ENCODE measurements around the gene BABAM1.
"Not testable (repeated sequence)": the region's sequence is repeated elsewhere in the genome, so short reads cannot be mapped to it uniquely, and the experiment has no call there.

BABAM1 gene

DNA sequence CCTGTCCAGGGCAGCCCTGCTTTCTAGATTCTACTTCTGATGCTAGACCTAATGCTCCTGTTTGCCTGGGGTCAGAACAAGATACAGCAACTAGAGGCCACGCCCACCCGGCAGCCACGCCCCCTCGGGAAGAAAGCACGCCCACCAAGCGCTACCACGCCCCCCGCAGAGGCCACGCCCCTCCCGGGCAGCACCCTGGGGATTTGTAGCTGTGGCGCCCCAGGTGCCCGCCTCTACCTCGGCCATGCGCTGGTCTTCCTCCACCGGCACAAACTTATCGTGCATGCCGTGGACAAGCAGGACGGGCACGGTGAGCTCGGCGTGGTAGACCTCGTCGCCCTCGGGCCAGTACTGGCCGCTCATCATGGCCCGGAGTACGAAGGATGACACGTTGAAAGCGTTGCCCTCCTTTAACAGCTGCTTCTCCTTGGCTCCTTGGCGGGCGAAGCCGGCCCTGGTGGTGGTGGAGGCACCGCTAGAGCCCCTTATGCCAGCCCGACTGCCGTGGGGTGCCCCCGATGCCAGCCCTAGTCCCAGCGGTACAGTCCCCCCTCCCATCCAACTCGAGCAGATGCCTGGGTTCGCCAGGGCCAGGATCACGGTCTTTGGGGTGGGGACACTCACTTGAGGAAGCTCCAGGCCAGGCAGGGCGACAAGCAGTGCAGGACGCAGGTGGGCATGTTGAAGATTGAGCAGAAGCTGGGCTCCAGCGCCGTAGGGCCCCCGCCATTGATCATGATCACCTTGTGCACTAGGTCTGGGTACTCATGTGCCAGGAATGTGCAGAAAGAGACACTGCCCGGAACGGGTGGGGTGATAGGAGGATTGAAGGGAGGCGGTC lies 27.0 kb downstream of the BABAM1 start:
- H3K4me3 ChIP-seq (ENCODE audit: low read length in 2 of 2), result peak overlapping the region in 1 of 2 donors; percentile 65
- H2BK5ac ChIP-seq (ENCODE audit: low read length), result no peak overlapping the region
- peaks cover 12 to 29% of the 10 kb centered on the region in 2 donors for H3K36me3 ChIP-seq (replicated peaks in 1 of 2; ENCODE audit: control insufficient read depth in 2 of 2, insufficient read depth in 2 of 2, low read length in 2 of 2)
- peaks cover 8% of the 10 kb centered on the region for H3K79me1 ChIP-seq (ENCODE audit: low read depth, low read length)
- H3K9me3 ChIP-seq (replicated peaks in 1 of 2; ENCODE audit: control insufficient read depth in 2 of 2, insufficient read depth in 1 of 2, low read depth in 1 of 2, low read length in 2 of 2), result peaks cover 6 to 8% of the 10 kb centered on the region in 2 donors
- H3K18ac ChIP-seq (ENCODE audit: low read length), result no peak overlapping the region
- H3K4me2 ChIP-seq (ENCODE audit: insufficient read depth, low read length, poor library complexity, severe bottlenecking), result no peak overlapping the region
- H3K4me1 ChIP-seq (ENCODE audit: control insufficient read depth in 2 of 2, insufficient read depth in 1 of 2, low read depth in 1 of 2, low read length in 2 of 2), result peaks cover 0 to 2% of the 10 kb centered on the region in 2 donors
- no peaks in the 10 kb centered on the region for H3K27me3 ChIP-seq (ENCODE audit: control insufficient read depth in 3 of 3, insufficient read depth in 3 of 3, low read depth in 1 of 3, low read length in 3 of 3)
- H4K8ac ChIP-seq (ENCODE audit: low read depth, low read length), result no peak overlapping the region
- no peak overlapping the region for H2AFZ ChIP-seq (ENCODE audit: low read length)
- H3K27ac ChIP-seq (replicated peaks; ENCODE audit: low read length), result no peak overlapping the region
- DNase-seq (ENCODE audit: low spot score), result no peak
- no CpG with 5 or more reads among the region's 48 CpGs for WGBS, 2 donors (ENCODE audit: extremely low coverage in 2 of 2, insufficient read length in 2 of 2, insufficient replicate concordance in 1 of 2)
- peak overlapping the region; percentile 24 for H2AK5ac ChIP-seq (ENCODE audit: low read depth, low read length)
- no peak overlapping the region for H3K14ac ChIP-seq (ENCODE audit: low read length)
- peak overlapping the region; percentile 30 for H4K91ac ChIP-seq (ENCODE audit: low read depth, low read length, poor library complexity)
- peak overlapping the region; percentile 59 for H2BK15ac ChIP-seq (ENCODE audit: low read length)
- no peak overlapping the region for H2BK120ac ChIP-seq (ENCODE audit: low read depth, low read length)
- peak overlapping the region; percentile 75 for H3K23ac ChIP-seq (ENCODE audit: low read depth, low read length, poor library complexity)
- no peak overlapping the region for H3K4ac ChIP-seq (ENCODE audit: low read length)
- no peak overlapping the region for H2BK12ac ChIP-seq (ENCODE audit: low read length)
- peak overlapping the region; percentile 77 for H3K9ac ChIP-seq (ENCODE audit: low read depth, low read length, poor library complexity)

DNA sequence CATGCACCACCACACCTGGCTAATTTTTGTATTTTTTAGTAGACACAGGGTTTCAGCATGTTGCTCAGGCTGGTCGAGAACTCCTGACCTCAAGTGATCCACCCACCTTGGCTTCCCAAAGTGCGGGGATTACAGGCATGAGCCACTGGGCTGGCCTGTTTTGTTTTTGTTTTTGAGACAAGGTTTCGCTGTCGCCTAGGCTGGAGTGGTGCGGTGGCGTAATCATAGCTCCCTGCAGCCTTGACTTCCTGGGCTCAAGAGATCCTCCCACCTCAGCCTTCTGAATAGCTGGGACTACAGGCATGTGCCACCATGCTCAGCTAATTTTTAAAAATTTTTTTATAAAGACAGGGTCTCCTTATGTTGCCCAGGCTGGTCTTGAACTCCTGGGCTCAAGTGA lies 28.3 kb downstream of the BABAM1 start:
- not testable (repeated sequence) for H3K27ac ChIP-seq (replicated peaks; ENCODE audit: low read length); H3K9me3 ChIP-seq (replicated peaks in 1 of 2; ENCODE audit: control insufficient read depth in 2 of 2, insufficient read depth in 1 of 2, low read depth in 1 of 2, low read length in 2 of 2); H3K9ac ChIP-seq (ENCODE audit: low read depth, low read length, poor library complexity); DNase-seq (ENCODE audit: low spot score); H3K23ac ChIP-seq (ENCODE audit: low read depth, low read length, poor library complexity); H2BK12ac ChIP-seq (ENCODE audit: low read length); H2AFZ ChIP-seq (ENCODE audit: low read length); H2AK5ac ChIP-seq (ENCODE audit: low read depth, low read length); H3K4me3 ChIP-seq (ENCODE audit: low read length in 2 of 2); H4K8ac ChIP-seq (ENCODE audit: low read depth, low read length); H2BK5ac ChIP-seq (ENCODE audit: low read length); H4K91ac ChIP-seq (ENCODE audit: low read depth, low read length, poor library complexity); H3K79me1 ChIP-seq (ENCODE audit: low read depth, low read length); H3K18ac ChIP-seq (ENCODE audit: low read length); H3K4me1 ChIP-seq (ENCODE audit: control insufficient read depth in 2 of 2, insufficient read depth in 1 of 2, low read depth in 1 of 2, low read length in 2 of 2); H3K4ac ChIP-seq (ENCODE audit: low read length); H3K14ac ChIP-seq (ENCODE audit: low read length); H2BK15ac ChIP-seq (ENCODE audit: low read length); H3K27me3 ChIP-seq (ENCODE audit: control insufficient read depth in 3 of 3, insufficient read depth in 3 of 3, low read depth in 1 of 3, low read length in 3 of 3); H3K4me2 ChIP-seq (ENCODE audit: insufficient read depth, low read length, poor library complexity, severe bottlenecking); H2BK120ac ChIP-seq (ENCODE audit: low read depth, low read length)
- peaks cover 12 to 32% of the 10 kb centered on the region in 2 donors for H3K36me3 ChIP-seq (replicated peaks in 1 of 2; ENCODE audit: control insufficient read depth in 2 of 2, insufficient read depth in 2 of 2, low read length in 2 of 2)
- no CpG with 5 or more reads among the region's 6 CpGs for WGBS, 2 donors (ENCODE audit: extremely low coverage in 2 of 2, insufficient read length in 2 of 2, insufficient replicate concordance in 1 of 2)

DNA sequence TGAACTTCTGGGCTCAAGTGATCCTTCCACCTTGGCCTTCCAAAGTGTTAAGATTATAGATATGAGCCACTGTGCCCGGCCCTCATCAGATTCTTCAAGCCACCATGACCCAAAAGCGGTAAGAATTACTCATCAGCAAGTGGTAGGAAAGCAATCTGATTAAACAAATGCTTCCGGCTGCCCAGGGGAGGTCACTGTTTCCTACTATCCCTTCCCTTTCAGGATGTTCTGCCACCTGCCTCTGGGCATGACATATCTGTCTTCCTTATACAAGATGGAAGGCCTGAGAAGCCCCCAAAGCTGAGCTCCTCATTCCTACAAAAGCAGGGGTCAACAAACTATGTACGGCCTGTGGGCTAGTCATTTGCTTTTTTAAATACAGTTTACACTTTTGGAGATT lies 29.0 kb downstream of the BABAM1 start:
- no CpG with 5 or more reads among the region's 4 CpGs for WGBS, 2 donors (ENCODE audit: extremely low coverage in 2 of 2, insufficient read length in 2 of 2, insufficient replicate concordance in 1 of 2)
- H3K4me3 ChIP-seq (ENCODE audit: low read length in 2 of 2), result no peak overlapping the region
- no peak overlapping the region for H4K91ac ChIP-seq (ENCODE audit: low read depth, low read length, poor library complexity)
- peaks cover 6 to 8% of the 10 kb centered on the region in 2 donors for H3K9me3 ChIP-seq (replicated peaks in 1 of 2; ENCODE audit: control insufficient read depth in 2 of 2, insufficient read depth in 1 of 2, low read depth in 1 of 2, low read length in 2 of 2)
- no peak overlapping the region for H2BK120ac ChIP-seq (ENCODE audit: low read depth, low read length)
- H4K8ac ChIP-seq (ENCODE audit: low read depth, low read length), result no peak overlapping the region
- H2BK12ac ChIP-seq (ENCODE audit: low read length), result no peak overlapping the region
- H3K18ac ChIP-seq (ENCODE audit: low read length), result no peak overlapping the region
- peaks cover 12 to 33% of the 10 kb centered on the region in 2 donors for H3K36me3 ChIP-seq (replicated peaks in 1 of 2; ENCODE audit: control insufficient read depth in 2 of 2, insufficient read depth in 2 of 2, low read length in 2 of 2)
- no peak overlapping the region for H2BK5ac ChIP-seq (ENCODE audit: low read length)
- no peak overlapping the region for H3K4ac ChIP-seq (ENCODE audit: low read length)
- H2AFZ ChIP-seq (ENCODE audit: low read length), result no peak overlapping the region
- H3K14ac ChIP-seq (ENCODE audit: low read length), result no peak overlapping the region
- H3K79me1 ChIP-seq (ENCODE audit: low read depth, low read length), result peaks cover 9% of the 10 kb centered on the region
- no peak overlapping the region for H2AK5ac ChIP-seq (ENCODE audit: low read depth, low read length)
- no peaks in the 10 kb centered on the region for H3K4me1 ChIP-seq (ENCODE audit: control insufficient read depth in 2 of 2, insufficient read depth in 1 of 2, low read depth in 1 of 2, low read length in 2 of 2)
- no peak for DNase-seq (ENCODE audit: low spot score)
- H3K27ac ChIP-seq (replicated peaks; ENCODE audit: low read length), result no peak overlapping the region
- no peak overlapping the region for H3K23ac ChIP-seq (ENCODE audit: low read depth, low read length, poor library complexity)
- H3K4me2 ChIP-seq (ENCODE audit: insufficient read depth, low read length, poor library complexity, severe bottlenecking), result no peak overlapping the region
- H3K27me3 ChIP-seq (ENCODE audit: control insufficient read depth in 3 of 3, insufficient read depth in 3 of 3, low read depth in 1 of 3, low read length in 3 of 3), result no peaks in the 10 kb centered on the region
- no peak overlapping the region for H2BK15ac ChIP-seq (ENCODE audit: low read length)
- H3K9ac ChIP-seq (ENCODE audit: low read depth, low read length, poor library complexity), result no peak overlapping the region

DNA sequence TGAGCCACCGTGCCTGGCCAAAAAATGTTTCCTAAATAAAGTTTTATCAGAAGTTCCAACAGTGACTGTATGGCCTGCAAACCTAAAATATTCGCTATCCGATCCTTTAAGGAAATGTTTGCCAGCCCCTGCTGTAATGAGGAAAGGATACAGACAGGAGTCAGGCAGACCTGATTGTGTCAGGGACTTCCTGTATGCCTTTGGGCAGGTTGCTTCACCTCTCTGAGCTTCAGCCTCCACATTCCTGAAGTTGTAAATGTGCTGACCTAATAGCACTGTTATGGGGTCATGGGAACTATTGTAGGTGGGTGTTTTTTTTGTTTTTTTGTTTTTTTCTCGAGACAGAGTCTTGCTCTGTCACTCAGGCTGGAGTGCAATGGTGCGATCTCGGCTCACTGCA lies 29.7 kb downstream of the BABAM1 start:
- no peak overlapping the region for H3K23ac ChIP-seq (ENCODE audit: low read depth, low read length, poor library complexity)
- no peak overlapping the region for H2AK5ac ChIP-seq (ENCODE audit: low read depth, low read length)
- no peak overlapping the region for H4K91ac ChIP-seq (ENCODE audit: low read depth, low read length, poor library complexity)
- no peak overlapping the region for H3K4me3 ChIP-seq (ENCODE audit: low read length in 2 of 2)
- no peak overlapping the region for H2BK5ac ChIP-seq (ENCODE audit: low read length)
- H3K4me2 ChIP-seq (ENCODE audit: insufficient read depth, low read length, poor library complexity, severe bottlenecking), result no peak overlapping the region
- H3K14ac ChIP-seq (ENCODE audit: low read length), result no peak overlapping the region
- no peak overlapping the region for H2AFZ ChIP-seq (ENCODE audit: low read length)
- no peak overlapping the region for H2BK15ac ChIP-seq (ENCODE audit: low read length)
- no peak overlapping the region for H4K8ac ChIP-seq (ENCODE audit: low read depth, low read length)
- WGBS, 2 donors (ENCODE audit: extremely low coverage in 2 of 2, insufficient read length in 2 of 2, insufficient replicate concordance in 1 of 2), result no CpG with 5 or more reads among the region's 6 CpGs
- peaks cover 10% of the 10 kb centered on the region for H3K79me1 ChIP-seq (ENCODE audit: low read depth, low read length)
- no peak overlapping the region for H3K9ac ChIP-seq (ENCODE audit: low read depth, low read length, poor library complexity)
- peaks cover 6 to 8% of the 10 kb centered on the region in 2 donors for H3K9me3 ChIP-seq (replicated peaks in 1 of 2; ENCODE audit: control insufficient read depth in 2 of 2, insufficient read depth in 1 of 2, low read depth in 1 of 2, low read length in 2 of 2)
- no peak overlapping the region for H3K27ac ChIP-seq (replicated peaks; ENCODE audit: low read length)
- no peaks in the 10 kb centered on the region for H3K27me3 ChIP-seq (ENCODE audit: control insufficient read depth in 3 of 3, insufficient read depth in 3 of 3, low read depth in 1 of 3, low read length in 3 of 3)
- no peak overlapping the region for H3K4ac ChIP-seq (ENCODE audit: low read length)
- no peaks in the 10 kb centered on the region for H3K4me1 ChIP-seq (ENCODE audit: control insufficient read depth in 2 of 2, insufficient read depth in 1 of 2, low read depth in 1 of 2, low read length in 2 of 2)
- DNase-seq (ENCODE audit: low spot score), result no peak
- peaks cover 13 to 33% of the 10 kb centered on the region in 2 donors for H3K36me3 ChIP-seq (replicated peaks in 1 of 2; ENCODE audit: control insufficient read depth in 2 of 2, insufficient read depth in 2 of 2, low read length in 2 of 2)
- no peak overlapping the region for H3K18ac ChIP-seq (ENCODE audit: low read length)
- no peak overlapping the region for H2BK120ac ChIP-seq (ENCODE audit: low read depth, low read length)
- H2BK12ac ChIP-seq (ENCODE audit: low read length), result peak overlapping the region; percentile 73
